ENCODE results near the gene NPL. TPM values are rescaled to one million over a fixed set of nuclear protein-coding genes. Genes with fewer than 3 reads are reported as not detected.

NPL gene
- total RNA-seq, 4 donors from 2014 or later: 11.0 to 21.8 (median 16.8) TPM

DNA sequence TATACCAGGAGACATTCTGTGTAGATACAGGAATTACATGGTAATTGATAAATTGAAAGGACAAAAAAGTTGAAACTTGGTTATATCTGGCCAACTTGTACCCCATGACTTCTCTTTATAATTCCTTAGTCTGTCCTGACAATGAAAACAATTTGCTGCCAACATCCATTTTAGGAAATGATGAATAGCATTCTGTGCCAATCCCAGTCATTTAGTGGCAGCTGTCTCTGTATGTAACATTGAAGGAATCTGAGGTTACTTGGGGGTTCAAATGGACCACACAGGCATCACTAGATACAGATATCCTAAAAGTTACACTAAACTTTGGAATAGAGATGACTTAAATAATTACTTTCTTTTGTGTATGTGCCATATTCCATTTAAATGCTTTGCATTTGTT lies 87.8 kb downstream of the NPL start:
- H3K36me3 ChIP-seq: peaks cover 100% of the 10 kb centered on the region
- H3K4me1 ChIP-seq: no peaks in the 10 kb centered on the region
- DNase-seq (ENCODE audit: low spot score in 2 of 2): no peak
- H3K27ac ChIP-seq: no peak overlapping the region
- no peaks in the 10 kb centered on the region for H3K27me3 ChIP-seq
- TF ChIP-seq, protein P1, sequence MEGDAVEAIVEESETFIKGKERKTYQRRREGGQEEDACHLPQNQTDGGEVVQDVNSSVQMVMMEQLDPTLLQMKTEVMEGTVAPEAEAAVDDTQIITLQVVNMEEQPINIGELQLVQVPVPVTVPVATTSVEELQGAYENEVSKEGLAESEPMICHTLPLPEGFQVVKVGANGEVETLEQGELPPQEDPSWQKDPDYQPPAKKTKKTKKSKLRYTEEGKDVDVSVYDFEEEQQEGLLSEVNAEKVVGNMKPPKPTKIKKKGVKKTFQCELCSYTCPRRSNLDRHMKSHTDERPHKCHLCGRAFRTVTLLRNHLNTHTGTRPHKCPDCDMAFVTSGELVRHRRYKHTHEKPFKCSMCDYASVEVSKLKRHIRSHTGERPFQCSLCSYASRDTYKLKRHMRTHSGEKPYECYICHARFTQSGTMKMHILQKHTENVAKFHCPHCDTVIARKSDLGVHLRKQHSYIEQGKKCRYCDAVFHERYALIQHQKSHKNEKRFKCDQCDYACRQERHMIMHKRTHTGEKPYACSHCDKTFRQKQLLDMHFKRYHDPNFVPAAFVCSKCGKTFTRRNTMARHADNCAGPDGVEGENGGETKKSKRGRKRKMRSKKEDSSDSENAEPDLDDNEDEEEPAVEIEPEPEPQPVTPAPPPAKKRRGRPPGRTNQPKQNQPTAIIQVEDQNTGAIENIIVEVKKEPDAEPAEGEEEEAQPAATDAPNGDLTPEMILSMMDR (IDR thresholded peaks at IDR 0.05): no peak
- no peak for TF ChIP-seq POLR2A (IDR thresholded peaks at IDR 0.05)
- no peak for TF ChIP-seq EP300 (IDR thresholded peaks at IDR 0.05)
- no peak for TF ChIP-seq POLR2AphosphoS5 (IDR thresholded peaks at IDR 0.05)
- H3K4me3 ChIP-seq: no peak overlapping the region
- no peaks in the 10 kb centered on the region for H3K9me3 ChIP-seq

DNA sequence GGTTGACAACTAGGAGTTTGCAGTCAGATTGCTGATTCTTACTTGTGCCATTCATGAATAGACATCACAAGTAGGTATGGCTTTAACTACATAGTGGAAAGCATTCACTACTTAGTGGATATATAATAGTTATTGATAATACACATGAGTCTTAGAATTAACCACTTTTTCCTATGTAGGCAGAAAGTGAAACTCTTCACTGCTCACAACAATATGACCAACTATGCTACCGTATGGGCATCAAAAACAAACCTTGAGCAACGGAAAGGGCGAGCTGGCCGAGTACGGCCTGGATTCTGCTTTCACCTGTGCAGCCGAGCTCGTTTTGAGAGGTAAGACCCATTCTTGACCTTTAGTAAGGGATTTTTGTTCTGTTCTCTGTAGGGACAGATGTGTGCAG lies 88.3 kb downstream of the NPL start:
- WGBS: 94% methylated on average over 7 of the region's 7 CpGs
- Histone ChIP-seq H3K27ac (no peak overlapping the region), H3K36me3 (peaks cover 100% of the 10 kb centered on the region), H3K27me3 (no peaks in the 10 kb centered on the region), H3K4me3 (no peak overlapping the region), H3K9me3 (no peaks in the 10 kb centered on the region), H3K4me1 (no peaks in the 10 kb centered on the region)
- TF ChIP-seq EP300 (IDR thresholded peaks at IDR 0.05) (no peak), POLR2AphosphoS5 (IDR thresholded peaks at IDR 0.05) (no peak), POLR2A (IDR thresholded peaks at IDR 0.05) (no peak)
- TF ChIP-seq, protein P1 (IDR thresholded peaks at IDR 0.05): no peak
- DNase-seq (ENCODE audit: low spot score in 2 of 2): no peak

Other genes starting within 250 kb of the NPL start
- gene RNASEL, start 200.5 kb upstream of the NPL start, total RNA-seq: 10 to 100 TPM in 1 of 4 donors, 1 to 10 TPM in 3; 4.1 to 10.7 (median 6.2) TPM
- gene RGS16, start 185.4 kb upstream of the NPL start, total RNA-seq: 1 to 10 TPM in 2 of 4 donors, under 1 TPM in 2; 0.40 to 3.6 (median 1.8) TPM
- gene RGS8, start 105.2 kb upstream of the NPL start, total RNA-seq: not detected
- gene DHX9, start 49.6 kb downstream of the NPL start, total RNA-seq: 10 to 100 TPM; 59.9 to 94.7 (median 75.0) TPM
- gene SHCBP1L, start 163.4 kb downstream of the NPL start, total RNA-seq: not detected
- 100 to 1,000 TPM in 1 of 4 donors, 10 to 100 TPM in 3; 58.3 to 124 (median 77.6) TPM for gene LAMC1, start 233.6 kb downstream of the NPL start, total RNA-seq